Measurements from ENCODE around the gene TOGARAM2.
"Not testable (repeated sequence)": the region's sequence is repeated elsewhere in the genome, so short reads cannot be mapped to it uniquely, and the experiment has no call there.

The TOGARAM2 gene

GRCh38 chr2:28977176-28977875, 3.8 kb upstream of the TOGARAM2 start:
- no peak for DNase-seq

GRCh38 chr2:28978001-28978400, 3.1 kb upstream of the TOGARAM2 start:
- DNase-seq: not testable (repeated sequence)

- DNase-seq: no peak
These were observed 2.5 kb upstream of the TOGARAM2 start for GRCh38 chr2:28978606-28979005.

- DNase-seq: no peak
These were observed 2.1 kb upstream of the TOGARAM2 start for GRCh38 chr2:28979041-28979440.

GRCh38 chr2:28979576-28980366, 1.3 kb upstream of the TOGARAM2 start:
- no peak for DNase-seq

GRCh38 chr2:28980368-28981015, 606 bp upstream of the TOGARAM2 start:
- DNase-seq: no peak

- no peak for DNase-seq
These were observed 700 bp downstream of the TOGARAM2 start for GRCh38 chr2:28981620-28982376.

- DNase-seq: no peak
These were observed 1.4 kb downstream of the TOGARAM2 start for GRCh38 chr2:28982381-28982950.

GRCh38 chr2:28986429-28986828, 5.3 kb downstream of the TOGARAM2 start:
- no peak for DNase-seq

- DNase-seq: no peak
These were observed 8.9 kb downstream of the TOGARAM2 start for GRCh38 chr2:28989973-28990372.

GRCh38 chr2:28990445-28990844, 9.3 kb downstream of the TOGARAM2 start:
- DNase-seq: no peak

GRCh38 chr2:28991021-28991420, 9.9 kb downstream of the TOGARAM2 start:
- no peak for DNase-seq

GRCh38 chr2:28991460-28991859, 10.4 kb downstream of the TOGARAM2 start:
- DNase-seq: no peak

GRCh38 chr2:28993206-28993960, 12.3 kb downstream of the TOGARAM2 start:
- no peak for DNase-seq

GRCh38 chr2:28994074-28994473, 13.0 kb downstream of the TOGARAM2 start:
- no peak for DNase-seq

GRCh38 chr2:28994679-28995078, 13.6 kb downstream of the TOGARAM2 start:
- DNase-seq: no peak

- no peak for DNase-seq
These were observed 15.0 kb downstream of the TOGARAM2 start for GRCh38 chr2:28995765-28996750.

GRCh38 chr2:28997237-28997846, 16.2 kb downstream of the TOGARAM2 start:
- DNase-seq: no peak

- DNase-seq: no peak
These were observed 17.0 kb downstream of the TOGARAM2 start for GRCh38 chr2:28997847-28998735.
